Astrocyte (in vitro differentiated cells and primary cell): ENCODE measurements around the gene ST13. TPM values are rescaled to one million over a fixed set of nuclear protein-coding genes. Genes with fewer than 3 reads are reported as not detected.

Experiments used
- DNase-seq: peaks from one replicate; pipeline ENCODE4 v3.0.0-alpha.2; 2010; ENCODE audit warnings: low read depth
- FAIRE-seq: peaks from 2 replicates; lab custom pipeline; 2011; peaks lifted over from hg19 to GRCh38; lab: Jason Lieb, UNC
- H2AFZ ChIP-seq: 2 replicates; pipeline ENCODE4 v1.6.0; 2012; ENCODE audit warnings: low read depth, low read length, inconsistent platforms
- H3K27ac ChIP-seq: 2 replicates; pipeline ENCODE4 v1.5.1; 2011; ENCODE audit warnings: low read depth, low read length, inconsistent platforms
- H3K27me3 ChIP-seq: 2 replicates; pipeline ENCODE4 v1.6.0; 2011; ENCODE audit warnings: low read length, inconsistent platforms; ENCODE audit not compliant: insufficient read depth
- H3K36me3 ChIP-seq: 2 replicates; pipeline ENCODE4 v1.5.1; 2011; ENCODE audit warnings: low read length, inconsistent platforms; ENCODE audit not compliant: insufficient read depth
- H3K4me1 ChIP-seq: 2 replicates; pipeline ENCODE4 v1.5.1; 2011; ENCODE audit warnings: low read length, inconsistent platforms; ENCODE audit not compliant: insufficient read depth
- H3K4me2 ChIP-seq: 2 replicates; pipeline ENCODE4 v1.6.0; 2012; ENCODE audit warnings: low read length, inconsistent platforms
- H3K4me3 ChIP-seq: 2 replicates; pipeline ENCODE4 v1.5.1; 2011; ENCODE audit warnings: low read depth, mild to moderate bottlenecking, low read length, inconsistent platforms; ENCODE audit not compliant: insufficient read depth
- H3K79me2 ChIP-seq: 2 replicates; pipeline ENCODE4 v1.6.0; 2012; ENCODE audit warnings: mild to moderate bottlenecking, low read length, inconsistent platforms; ENCODE audit not compliant: insufficient read depth
- H3K9ac ChIP-seq: 2 replicates; pipeline ENCODE4 v1.6.0; 2012; ENCODE audit warnings: mild to moderate bottlenecking, low read length, inconsistent platforms
- H3K9me3 ChIP-seq: 2 replicates; pipeline ENCODE4 v1.5.1; 2012; ENCODE audit warnings: low read depth, mild to moderate bottlenecking, low read length, inconsistent platforms; ENCODE audit not compliant: insufficient read depth
- H4K20me1 ChIP-seq: 2 replicates; pipeline ENCODE4 v1.6.0; 2012; ENCODE audit warnings: low read length, inconsistent platforms; ENCODE audit not compliant: insufficient read depth
- H3K27ac Mint-ChIP-seq: one replicate; pipeline ENCODE4 v1.8.0; 2021; ENCODE audit warnings: mild to moderate bottlenecking, mixed read lengths; ENCODE audit not compliant: unreplicated experiment
- H3K27me3 Mint-ChIP-seq: one replicate; pipeline ENCODE4 v1.8.0; 2021; ENCODE audit warnings: low read depth, mixed read lengths; ENCODE audit not compliant: unreplicated experiment
- H3K36me3 Mint-ChIP-seq: one replicate; pipeline ENCODE4 v1.8.0; 2021; ENCODE audit warnings: low read depth, mixed read lengths; ENCODE audit not compliant: unreplicated experiment
- H3K4me1 Mint-ChIP-seq: one replicate; pipeline ENCODE4 v1.8.0; 2021; ENCODE audit warnings: low read depth, mixed read lengths; ENCODE audit not compliant: unreplicated experiment
- H3K4me3 Mint-ChIP-seq: one replicate; pipeline ENCODE4 v1.8.0; 2021; ENCODE audit warnings: mild to moderate bottlenecking, moderate library complexity, mixed read lengths; ENCODE audit not compliant: unreplicated experiment
- H3K9me3 Mint-ChIP-seq: one replicate; pipeline ENCODE4 v1.8.0; 2021; ENCODE audit warnings: mild to moderate bottlenecking, mixed read lengths; ENCODE audit not compliant: unreplicated experiment
- EZH2 ChIP-seq: IDR thresholded peaks from 2 replicates; pipeline ENCODE4 v1.6.1; 2012; ENCODE audit warnings: mild to moderate bottlenecking, low read length, inconsistent platforms; ENCODE audit not compliant: insufficient read depth
- total RNA-seq: library from RNA; stranded (reverse); gene quantifications from 2 replicates; pipeline ENCODE4 v1.2.1, GENCODE V29; 2021
- TF ChIP-seq, protein P1 (sequence below): IDR thresholded peaks from 2 replicates; pipeline ENCODE4 v1.5.1; 2011; ENCODE audit warnings: low read depth, mild to moderate bottlenecking, inconsistent platforms, low read length, moderate library complexity; ENCODE audit not compliant: insufficient read depth

The ST13 gene
- total RNA-seq, 1 donor from 2014 or later = 248 TPM

DNA sequence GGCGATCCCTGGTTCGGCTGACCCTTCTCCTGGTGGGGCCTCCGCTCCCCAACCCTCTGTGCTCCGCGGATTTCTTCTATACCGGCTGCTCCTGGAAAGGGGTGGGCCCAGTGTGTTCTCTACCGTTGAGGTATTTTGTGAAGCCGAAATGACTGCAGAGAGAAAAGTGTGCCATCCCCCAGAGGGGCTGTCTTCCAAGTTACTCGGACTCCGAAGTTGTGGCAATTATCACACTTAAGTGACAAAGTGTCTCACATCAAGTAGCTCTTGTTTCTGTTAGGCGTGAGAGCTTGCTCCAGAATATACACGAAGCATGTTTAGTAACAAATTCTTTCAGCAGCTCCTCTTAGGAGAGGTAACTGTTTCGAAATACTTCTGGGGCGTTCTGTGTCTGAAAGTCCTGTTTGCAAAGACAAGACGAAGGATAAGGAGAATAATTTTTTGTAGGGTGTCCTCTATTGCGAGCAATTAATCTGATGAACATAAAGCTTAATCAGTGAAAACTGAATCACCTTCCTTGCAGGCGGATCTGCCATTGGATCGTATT is 943 bp upstream of the ST13 start:
- FAIRE-seq (peak; percentile 23), DNase-seq (no peak)
- peaks cover 39% of the 10 kb centered on the region for H3K4me1 Mint-ChIP-seq

DNA sequence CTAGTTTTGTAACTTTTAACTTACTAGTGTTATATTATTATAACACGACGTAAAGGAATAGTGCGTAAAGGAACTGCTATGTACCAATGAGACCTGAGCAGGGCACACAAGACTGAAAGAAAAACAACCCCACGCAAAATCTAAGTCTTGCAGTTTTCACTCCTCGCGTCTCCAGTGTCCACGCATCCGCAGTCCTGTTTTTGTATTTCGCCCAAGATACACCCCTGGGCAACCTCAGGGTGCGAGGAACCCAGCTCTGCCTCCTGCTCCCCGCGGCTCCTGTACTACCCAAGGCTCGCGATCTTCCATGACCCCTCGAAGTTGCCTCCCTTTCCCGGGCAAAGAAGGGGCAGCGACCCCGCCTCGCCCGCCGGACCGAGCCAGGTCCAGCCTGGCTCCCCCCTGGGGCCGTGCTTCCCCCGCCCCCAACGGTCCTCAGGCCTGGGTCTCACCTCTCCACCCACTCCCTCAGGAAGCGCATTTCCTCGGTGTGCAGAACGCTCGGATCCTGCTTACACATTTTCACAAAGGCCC is 393 bp downstream of the ST13 start:
- Histone ChIP-seq H3K9ac (peak overlapping the region; percentile 96), H3K27me3 (no peaks in the 10 kb centered on the region), H3K4me2 (peak overlapping the region; percentile 88), H3K9me3 (no peaks in the 10 kb centered on the region), H3K27ac (peak overlapping the region; percentile 97), H4K20me1 (peaks cover 45% of the 10 kb centered on the region), H2AFZ (peak overlapping the region; percentile 88), H3K4me1 (peaks cover 5% of the 10 kb centered on the region), H3K36me3 (peaks cover 3% of the 10 kb centered on the region), H3K4me3 (peak overlapping the region; percentile 87), H3K79me2 (peaks cover 96% of the 10 kb centered on the region)
- Mint-ChIP-seq H3K27me3 (no peaks in the 10 kb centered on the region), H3K4me3 (peak overlapping the region; percentile 99), H3K36me3 (peaks cover 3% of the 10 kb centered on the region), H3K9me3 (no peaks in the 10 kb centered on the region), H3K27ac (peak overlapping the region; percentile 100), H3K4me1 (peaks cover 39% of the 10 kb centered on the region)
- TF ChIP-seq EZH2 = no peak
- TF ChIP-seq, protein P1, sequence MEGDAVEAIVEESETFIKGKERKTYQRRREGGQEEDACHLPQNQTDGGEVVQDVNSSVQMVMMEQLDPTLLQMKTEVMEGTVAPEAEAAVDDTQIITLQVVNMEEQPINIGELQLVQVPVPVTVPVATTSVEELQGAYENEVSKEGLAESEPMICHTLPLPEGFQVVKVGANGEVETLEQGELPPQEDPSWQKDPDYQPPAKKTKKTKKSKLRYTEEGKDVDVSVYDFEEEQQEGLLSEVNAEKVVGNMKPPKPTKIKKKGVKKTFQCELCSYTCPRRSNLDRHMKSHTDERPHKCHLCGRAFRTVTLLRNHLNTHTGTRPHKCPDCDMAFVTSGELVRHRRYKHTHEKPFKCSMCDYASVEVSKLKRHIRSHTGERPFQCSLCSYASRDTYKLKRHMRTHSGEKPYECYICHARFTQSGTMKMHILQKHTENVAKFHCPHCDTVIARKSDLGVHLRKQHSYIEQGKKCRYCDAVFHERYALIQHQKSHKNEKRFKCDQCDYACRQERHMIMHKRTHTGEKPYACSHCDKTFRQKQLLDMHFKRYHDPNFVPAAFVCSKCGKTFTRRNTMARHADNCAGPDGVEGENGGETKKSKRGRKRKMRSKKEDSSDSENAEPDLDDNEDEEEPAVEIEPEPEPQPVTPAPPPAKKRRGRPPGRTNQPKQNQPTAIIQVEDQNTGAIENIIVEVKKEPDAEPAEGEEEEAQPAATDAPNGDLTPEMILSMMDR = no peak
- DNase-seq (peak; percentile 20), FAIRE-seq (no peak)

More for the DNA sequence above, 943 bp upstream of the ST13 start:
- peaks cover 7% of the 10 kb centered on the region for H3K36me3 ChIP-seq
- peak overlapping the region; percentile 99 for H3K4me3 Mint-ChIP-seq
- H3K27ac ChIP-seq = peak overlapping the region; percentile 97
- peaks cover 32% of the 10 kb centered on the region for H4K20me1 ChIP-seq
- peak overlapping the region; percentile 96 for H3K9ac ChIP-seq
- H3K27me3 ChIP-seq = no peaks in the 10 kb centered on the region
- H3K9me3 ChIP-seq = no peaks in the 10 kb centered on the region
- H3K4me1 ChIP-seq = peaks cover 5% of the 10 kb centered on the region
- peak overlapping the region; percentile 88 for H3K4me2 ChIP-seq
- peaks cover 8% of the 10 kb centered on the region for H3K36me3 Mint-ChIP-seq
- H3K27ac Mint-ChIP-seq = peak overlapping the region; percentile 98
- H3K79me2 ChIP-seq = peaks cover 94% of the 10 kb centered on the region
- H3K27me3 Mint-ChIP-seq = no peaks in the 10 kb centered on the region
- no peaks in the 10 kb centered on the region for H3K9me3 Mint-ChIP-seq
- H3K4me3 ChIP-seq = peak overlapping the region; percentile 87
- H2AFZ ChIP-seq = peak overlapping the region; percentile 79
- TF ChIP-seq EZH2 = no peak
- TF ChIP-seq, protein P1 = no peak
